Cardiac fibroblast (primary cell): ENCODE data around the gene ABCC1.
"Not testable (repeated sequence)": the region's sequence is repeated elsewhere in the genome, so short reads cannot be mapped to it uniquely, and the experiment has no call there.

Experiments
- DNase-seq, 2 donors: peaks; one replicate each; pipeline versions ENCODE4 v3.0.0 to v3.0.0-alpha.2; 2010; ENCODE audit warnings: low read depth in 2 of 2
- H3K4me3 ChIP-seq, 2 donors: replicated peaks in 1 of 2; 1 replicate in 1 of 2; 2 replicates in 1 of 2; pipeline ENCODE4 v1.5.1; 2011; ENCODE audit warnings: low read depth in 2 of 2, low read length in 2 of 2, mild to moderate bottlenecking in 2 of 2, moderate library complexity in 1 of 2
- CTCF ChIP-seq: IDR thresholded peaks from one replicate; pipeline ENCODE4 v1.5.1; 2011; ENCODE audit warnings: low read depth, mild to moderate bottlenecking, low read length, inconsistent platforms

Gene ABCC1

GRCh38 chr16:16171332-16171919, 222.0 kb downstream of the ABCC1 start:
- no peak for TF ChIP-seq CTCF
- DNase-seq, result no peak

GRCh38 chr16:16172991-16173390, 223.6 kb downstream of the ABCC1 start:
- no peak for TF ChIP-seq CTCF
- H3K4me3 ChIP-seq, result no peak overlapping the region
- no peak for DNase-seq

More at GRCh38 chr16:16171332-16171919, 222.0 kb downstream of the ABCC1 start:
- no peak overlapping the region for H3K4me3 ChIP-seq

DNA sequence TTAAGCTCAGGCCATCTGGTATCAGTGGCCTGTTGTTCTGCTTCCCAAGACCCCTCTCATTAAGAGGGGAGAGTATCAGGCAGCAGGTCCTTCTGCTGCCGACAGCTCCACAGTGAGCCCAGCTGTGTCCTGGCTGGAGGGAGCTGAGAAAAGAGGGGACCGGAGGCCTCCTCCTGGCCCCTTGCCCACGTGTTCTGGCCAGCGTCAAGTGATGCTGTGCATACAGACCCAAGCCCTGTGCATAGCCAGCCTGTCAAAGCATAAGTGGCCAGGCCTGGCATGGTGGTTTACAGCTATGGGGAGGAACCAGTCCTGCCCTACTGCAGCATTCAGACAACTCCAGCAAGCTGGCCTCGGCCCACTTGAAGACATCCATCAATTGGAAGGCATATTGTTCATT, 225.9 kb downstream of the ABCC1 start:
- no peak for TF ChIP-seq CTCF
- no peak overlapping the region for H3K4me3 ChIP-seq
- no peak for DNase-seq

GRCh38 chr16:16176328-16176727, 226.9 kb downstream of the ABCC1 start:
- DNase-seq, result no peak
- no peak for TF ChIP-seq CTCF
- H3K4me3 ChIP-seq, result no peak overlapping the region

DNA sequence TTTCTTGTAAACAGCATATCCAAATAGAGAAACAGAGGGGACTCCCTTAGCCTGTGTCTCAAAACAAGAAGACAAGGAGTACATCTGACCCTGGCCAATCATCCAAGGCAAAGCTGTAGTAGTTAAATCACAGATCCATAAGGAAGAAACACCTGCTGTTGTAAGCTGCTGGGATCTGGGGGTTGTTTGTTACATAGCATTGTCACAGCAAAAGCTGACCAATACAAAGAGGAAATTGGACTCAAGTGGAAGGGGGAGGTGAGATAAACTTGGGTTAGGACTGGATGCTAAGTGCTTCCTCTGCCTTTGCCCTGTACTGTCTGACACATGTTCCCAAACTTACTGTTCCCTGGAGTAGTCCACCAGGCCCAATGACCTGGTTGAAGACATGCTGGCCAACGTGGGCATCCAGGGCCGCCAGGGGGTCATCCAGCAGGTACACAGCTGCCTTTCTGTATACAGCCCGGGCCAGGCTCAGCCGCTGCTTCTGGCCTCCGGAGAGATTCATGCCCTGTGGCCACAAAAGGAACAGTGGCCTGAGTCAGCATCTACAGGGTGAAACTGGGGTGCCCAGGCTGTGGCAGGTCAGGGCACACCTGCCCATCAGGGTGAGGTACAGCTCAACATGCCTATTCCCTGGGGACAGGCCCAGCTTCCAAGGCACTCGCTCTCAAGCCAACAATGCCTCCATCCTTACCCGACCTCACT, 229.2 kb downstream of the ABCC1 start:
- TF ChIP-seq CTCF, result no peak
- DNase-seq, result no peak
- H3K4me3 ChIP-seq, result no peak overlapping the region

DNA sequence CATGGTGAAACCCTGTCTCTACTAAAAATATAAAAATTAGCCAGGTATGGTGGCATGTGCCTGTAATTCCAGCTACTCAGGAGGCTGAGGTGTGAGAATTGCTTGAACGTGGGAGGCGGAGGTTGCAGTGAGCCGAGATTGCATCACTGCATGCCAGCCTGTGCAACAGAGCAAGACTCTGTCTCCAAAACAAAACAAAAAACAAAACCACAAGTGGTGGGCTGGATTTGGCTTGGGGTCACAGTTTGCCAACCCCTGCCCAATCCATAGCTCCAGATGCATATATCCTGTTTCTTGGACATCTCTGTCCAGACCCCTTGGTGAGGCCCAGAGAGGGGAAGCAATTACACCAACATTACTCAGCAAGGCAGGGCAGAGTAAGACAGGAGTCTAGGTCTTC, 232.3 kb downstream of the ABCC1 start:
- not testable (repeated sequence) for H3K4me3 ChIP-seq
- peak in 1 of 2 donors; percentile 29 for DNase-seq

DNA sequence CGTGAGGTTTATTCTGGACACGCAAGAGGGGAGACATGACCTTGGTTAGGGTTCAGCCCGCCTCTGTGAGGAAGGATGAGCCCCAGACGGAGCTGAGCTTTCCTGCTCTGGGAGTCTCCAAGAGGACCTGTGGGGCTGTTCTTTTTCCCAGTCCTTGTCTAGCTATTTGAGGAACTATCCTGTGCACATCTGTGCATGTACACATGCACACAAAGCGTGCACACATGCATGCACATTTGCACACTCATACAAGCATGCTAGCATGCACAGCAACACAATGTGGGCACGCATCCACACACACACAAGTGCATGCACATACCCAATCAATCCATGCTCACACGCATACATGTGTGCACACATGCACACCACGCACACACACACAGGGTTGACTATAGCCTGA, 233.5 kb downstream of the ABCC1 start:
- no peak overlapping the region for H3K4me3 ChIP-seq
- no peak for DNase-seq
- TF ChIP-seq CTCF, result no peak
